GM18909 (cell line): ENCODE measurements around the gene DENND4C.
A peak's percentile ranks its signal among the peaks of the same experiment; 100 is the strongest.
"Not testable (repeated sequence)": the region's sequence is repeated elsewhere in the genome, so short reads cannot be mapped to it uniquely, and the experiment has no call there.

Experiments
- ATAC-seq: cut with Tn5 transposase; IDR thresholded peaks from one replicate; pipeline ENCODE4 v1.9.1; 2021; ENCODE audit warnings: mild to moderate bottlenecking; ENCODE audit not compliant: unreplicated experiment, poor library complexity

DENND4C gene

GRCh38 chr9:19405771-19406170, 175.3 kb downstream of the DENND4C start:
- ATAC-seq: no peak

GRCh38 chr9:19408316-19408692, 177.8 kb downstream of the DENND4C start:
- peak; percentile 10 for ATAC-seq

GRCh38 chr9:19408693-19409400, 178.4 kb downstream of the DENND4C start, which contains the start of gene ACER2:
ACER2 (plus strand) TSS chr9:19409009; CDS start chr9:19409085, 76 bp downstream.
- ATAC-seq: peak; percentile 95

DNA sequence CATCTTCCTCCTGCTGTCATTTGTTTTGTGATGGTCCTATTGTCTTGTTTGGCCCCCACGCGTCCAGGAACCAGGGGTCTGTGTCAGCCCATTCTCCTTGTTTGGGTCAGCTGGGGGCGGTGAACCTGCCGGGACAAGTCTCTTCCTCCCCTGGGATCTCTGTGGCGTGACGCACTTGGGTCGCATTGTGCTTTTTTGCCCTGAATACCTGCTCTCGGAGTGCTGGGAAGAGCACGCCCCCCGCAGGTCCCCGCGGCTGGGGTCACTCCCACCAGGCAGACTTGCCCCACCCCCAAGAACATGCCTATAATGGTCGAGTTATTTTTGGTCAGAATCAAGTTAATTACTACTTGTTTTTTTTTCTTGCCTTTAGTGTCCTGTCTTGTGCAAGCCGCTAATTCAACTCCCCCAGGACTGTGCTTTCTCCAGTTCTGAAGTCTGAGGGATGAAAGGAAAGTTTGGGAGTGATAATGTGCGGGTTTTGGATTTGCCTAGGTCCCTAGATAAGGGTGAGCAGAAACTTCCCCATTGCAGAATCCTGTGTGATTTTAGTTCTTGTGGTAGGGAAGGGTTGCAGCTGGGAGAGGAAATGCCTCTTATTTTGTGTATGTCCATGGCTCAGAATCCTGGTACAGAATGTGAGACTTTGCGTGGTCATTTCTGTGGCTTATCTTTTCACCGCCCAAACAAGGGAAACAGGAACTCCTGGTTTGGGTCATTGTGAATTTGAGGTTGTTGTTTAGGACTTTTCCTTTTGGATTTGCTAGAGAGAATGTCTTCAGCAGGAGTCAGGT, 179.1 kb downstream of the DENND4C start:
- peak; percentile 9 for ATAC-seq

DNA sequence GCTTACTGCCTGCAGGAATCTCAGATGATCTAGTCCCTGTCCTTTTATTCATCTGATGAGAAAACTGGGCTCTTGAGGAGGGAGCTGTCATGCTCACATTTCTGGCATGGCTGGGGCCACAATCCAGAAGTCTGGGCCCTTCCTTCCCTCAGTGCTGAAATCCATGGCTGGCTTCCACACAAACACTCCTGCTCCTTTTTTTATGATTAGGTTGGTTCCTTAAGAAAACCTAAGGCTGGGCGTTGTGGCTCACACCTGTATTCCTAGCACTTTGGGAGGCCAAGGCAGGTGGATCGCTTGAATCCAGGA, 179.7 kb downstream of the DENND4C start:
- ATAC-seq: no peak

DNA sequence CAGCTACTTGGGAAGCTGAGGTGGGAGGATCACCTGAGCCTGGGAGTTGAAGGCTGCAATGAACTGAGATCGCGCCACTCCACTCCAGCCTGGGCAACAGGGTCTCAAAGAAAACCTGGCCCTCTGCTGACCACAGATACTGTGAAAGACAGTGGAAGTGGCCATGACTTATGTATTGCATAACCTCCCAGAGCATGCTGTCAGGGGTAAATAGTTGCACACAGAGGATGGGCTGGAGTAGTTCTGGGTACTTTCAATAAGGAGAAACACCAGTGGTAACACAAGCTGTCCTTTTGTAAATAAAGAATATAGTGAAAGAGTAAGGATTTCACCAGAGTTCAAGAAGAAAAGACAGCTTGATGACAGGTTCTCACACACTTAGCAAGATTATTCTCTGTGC, 180.1 kb downstream of the DENND4C start:
- no peak for ATAC-seq

- no peak for ATAC-seq
Observed at GRCh38 chr9:19411316-19411715, 180.8 kb downstream of the DENND4C start.

DNA sequence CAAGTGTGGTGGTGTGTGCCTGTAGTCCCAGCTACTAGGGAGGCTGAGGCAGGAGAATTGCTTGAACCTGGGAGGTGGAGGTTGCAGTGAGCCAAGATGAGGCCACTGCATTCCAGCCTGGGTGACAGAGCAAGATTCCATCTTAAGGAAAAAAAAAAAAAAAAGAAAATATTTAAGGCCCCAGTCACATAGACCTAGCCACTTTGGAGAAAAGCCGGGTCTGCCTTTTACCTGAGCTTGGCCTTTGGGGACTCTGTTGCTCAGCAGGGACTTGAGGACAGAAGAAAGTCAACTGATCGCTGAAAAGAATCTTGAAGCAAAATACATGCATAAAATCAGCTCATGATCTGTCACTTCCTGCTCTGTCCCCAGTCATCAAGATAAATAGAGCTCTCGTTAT, 183.0 kb downstream of the DENND4C start:
- ATAC-seq: not testable (repeated sequence)

GRCh38 chr9:19416143-19416542, 185.7 kb downstream of the DENND4C start:
- no peak for ATAC-seq

GRCh38 chr9:19420877-19421276, 190.4 kb downstream of the DENND4C start:
- ATAC-seq: no peak
